ENCODE data around the gene COL8A2.
A peak's percentile ranks its signal among the peaks of the same experiment; 100 is the strongest.

Gene COL8A2

DNA sequence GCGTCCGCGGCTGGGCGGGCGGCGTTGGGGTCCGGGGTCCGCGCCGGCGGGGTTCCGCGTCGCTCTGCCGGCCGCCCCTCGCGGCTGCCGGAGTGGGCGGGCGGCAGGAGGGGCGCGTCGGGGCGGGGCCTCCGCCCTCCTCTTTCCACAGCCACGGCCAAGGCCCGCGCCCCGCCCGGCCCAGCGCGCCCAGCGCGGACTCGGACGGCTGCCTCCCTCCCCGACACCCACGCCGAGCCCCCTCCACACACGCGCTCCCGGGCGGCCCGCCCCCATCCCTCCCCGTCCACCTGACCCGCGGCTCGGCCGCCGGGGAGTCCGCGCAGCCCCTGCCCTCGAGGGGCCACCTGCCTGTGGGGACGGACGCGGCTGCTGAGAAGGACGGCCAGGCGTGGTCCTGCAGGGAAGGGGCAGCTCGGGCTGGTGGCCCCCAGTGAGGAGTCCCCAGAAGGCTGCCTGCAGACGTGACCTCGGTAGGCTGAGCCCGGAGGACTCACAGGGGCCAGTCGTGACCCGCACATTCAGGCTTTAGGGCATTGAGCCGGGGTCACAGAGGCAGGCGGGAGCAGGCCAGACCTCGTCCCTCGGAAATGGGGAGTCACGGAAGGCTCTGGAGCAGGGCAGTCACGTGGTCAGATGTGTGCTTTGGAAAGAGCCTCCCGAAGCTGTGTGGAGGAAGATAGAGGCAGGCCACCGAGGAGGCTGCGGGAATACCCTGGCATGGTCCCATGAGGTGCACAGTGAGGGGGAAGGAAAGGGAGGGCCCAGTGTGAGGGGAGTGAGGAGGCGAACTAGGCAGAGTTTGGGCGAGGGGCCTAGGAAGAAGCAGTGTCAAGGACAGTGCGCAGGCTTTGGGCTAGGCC, at the start of gene COL8A2:
Gene COL8A2 (minus strand): TSS at position 94 of the 863 bp plus-strand sequence. CDS start 24,980 bp downstream, outside the sequence.
- in situ Hi-C loops (cut with HindIII; ENCODE audit: low pct_ligation_motif_present, low pct_unique_long_range_greater_than_20kb, low sequenced_read_pairs), result loop anchor here (25.0 kb wide), 1 partner anchor 162 kb away; no protein-coding TSS in a partner anchor
- no peak for DNase-seq

GRCh38 chr1:36174713-36175112, 49.7 kb upstream of the COL8A2 start:
- no peak for DNase-seq
- in situ Hi-C loops (cut with HindIII; ENCODE audit: low pct_ligation_motif_present, low pct_unique_long_range_greater_than_20kb, low sequenced_read_pairs), result no loop called here

DNA sequence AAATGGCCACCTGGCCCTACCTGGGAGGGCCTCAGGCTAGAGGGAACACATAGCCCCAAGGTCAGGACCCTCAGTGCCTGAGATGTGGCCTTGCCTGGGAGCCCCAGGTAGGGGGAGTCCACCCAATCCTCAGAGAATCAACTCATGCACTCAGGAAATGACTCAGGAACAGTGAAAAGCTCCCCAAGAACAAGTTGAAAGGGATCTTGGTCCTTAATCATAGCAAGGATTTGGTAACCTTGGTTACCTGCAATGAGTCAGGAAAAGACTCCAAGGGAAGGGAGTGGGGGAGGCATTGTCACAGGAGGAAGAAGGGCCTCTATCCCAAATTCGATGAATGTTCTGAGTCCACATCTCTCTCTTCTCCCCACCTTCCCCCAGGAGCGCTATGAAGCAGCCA, 48.0 kb upstream of the COL8A2 start:
- DNase-seq, result peak; percentile 50
- in situ Hi-C loops (cut with HindIII; ENCODE audit: low pct_ligation_motif_present, low pct_unique_long_range_greater_than_20kb, low sequenced_read_pairs), result no loop called here

GRCh38 chr1:36172017-36172747, 47.2 kb upstream of the COL8A2 start:
- DNase-seq, result no peak
- in situ Hi-C loops (cut with HindIII; ENCODE audit: low pct_ligation_motif_present, low pct_unique_long_range_greater_than_20kb, low sequenced_read_pairs), result no loop called here

- no peak for DNase-seq
- in situ Hi-C loops (cut with HindIII; ENCODE audit: low pct_ligation_motif_present, low pct_unique_long_range_greater_than_20kb, low sequenced_read_pairs), result no loop called here
These were observed 45.8 kb upstream of the COL8A2 start for GRCh38 chr1:36170643-36171412.

DNA sequence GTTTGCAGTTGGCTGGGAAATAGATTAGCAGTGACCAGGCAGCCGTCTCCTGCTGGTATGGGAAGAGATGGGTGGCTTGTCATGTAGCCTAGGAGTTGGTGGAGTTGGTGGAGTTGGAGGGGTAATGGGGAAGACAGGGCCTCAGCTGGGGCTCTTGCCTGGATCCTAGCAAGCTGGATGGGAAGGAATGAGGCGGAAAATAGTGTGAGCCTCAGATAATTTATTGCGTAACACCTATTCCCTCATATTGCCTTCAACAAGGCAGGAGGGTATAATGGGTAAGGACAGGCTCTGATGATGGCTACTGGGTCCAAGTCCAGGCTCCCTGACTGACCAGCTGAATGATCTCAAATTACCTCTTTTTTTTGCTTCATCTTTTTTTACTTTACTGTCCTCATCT, 43.5 kb upstream of the COL8A2 start:
- DNase-seq, result no peak
- in situ Hi-C loops (cut with HindIII; ENCODE audit: low pct_ligation_motif_present, low pct_unique_long_range_greater_than_20kb, low sequenced_read_pairs), result no loop called here

DNA sequence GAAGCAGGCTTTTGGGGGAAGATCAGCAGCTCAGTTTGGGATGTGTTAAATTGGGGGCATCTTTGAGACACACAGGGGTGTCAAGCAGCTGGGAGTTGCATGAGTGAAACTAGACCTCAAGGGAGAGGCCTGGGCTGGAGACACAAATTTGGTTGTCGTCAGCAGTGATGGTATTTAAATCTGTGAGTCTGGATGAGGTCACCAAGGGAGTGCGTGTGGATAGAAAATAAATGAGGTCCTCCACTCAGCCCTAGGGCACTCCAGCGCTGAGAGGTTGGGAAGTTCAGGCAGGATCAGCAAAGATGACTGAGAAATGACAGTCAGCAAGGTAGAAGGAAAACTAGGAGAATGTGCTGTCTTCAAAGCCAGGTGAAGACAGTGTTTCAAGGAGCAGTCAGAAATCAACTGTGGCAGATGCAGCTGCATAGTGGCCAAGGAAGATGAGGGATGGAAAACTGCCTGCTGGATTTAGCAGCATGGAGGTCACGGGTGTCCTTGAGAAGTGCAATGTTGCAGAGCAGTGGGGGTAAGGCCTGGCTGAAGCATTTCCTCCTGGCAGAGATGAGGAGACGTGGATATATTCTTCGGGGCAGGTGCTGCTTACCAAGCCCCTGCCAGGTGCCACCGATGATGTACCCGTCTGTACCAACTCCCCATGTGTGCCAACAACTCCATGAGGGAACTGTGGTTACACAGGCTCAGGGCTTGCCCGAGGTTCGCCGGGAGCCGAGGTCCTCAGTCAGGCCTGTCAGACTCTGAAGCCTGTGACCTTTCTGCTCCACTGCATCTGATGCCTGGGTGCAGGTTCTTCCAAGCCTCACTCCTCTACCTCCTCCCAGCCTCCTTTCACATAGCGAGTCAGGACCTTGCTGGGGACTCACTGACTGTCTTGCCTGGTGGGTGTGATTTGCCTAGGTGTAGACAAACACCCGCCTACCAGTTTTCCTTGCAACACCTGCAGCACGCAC, 42.2 kb upstream of the COL8A2 start:
- DNase-seq, result no peak
- in situ Hi-C loops (cut with HindIII; ENCODE audit: low pct_ligation_motif_present, low pct_unique_long_range_greater_than_20kb, low sequenced_read_pairs), result no loop called here

DNA sequence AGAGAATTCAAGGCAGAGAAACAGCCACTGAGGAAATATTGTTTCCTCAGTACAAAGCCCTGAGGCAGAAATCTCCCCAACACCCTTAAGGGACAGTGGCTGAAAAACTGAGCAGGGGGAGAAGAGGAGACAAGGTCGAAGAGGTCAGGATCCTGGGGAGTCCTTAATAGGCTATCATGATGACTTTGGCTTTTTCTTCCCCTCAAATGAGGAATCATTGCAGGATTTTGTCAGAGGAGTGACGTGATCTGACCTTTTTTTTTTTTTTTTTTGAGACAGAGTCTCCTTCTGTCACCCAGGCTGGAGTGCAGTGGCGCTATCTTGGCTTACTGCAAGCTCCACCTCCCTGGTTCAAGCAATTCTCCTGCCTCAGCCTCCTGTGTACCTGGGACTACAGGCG, 41.1 kb upstream of the COL8A2 start:
- DNase-seq, result no peak

DNA sequence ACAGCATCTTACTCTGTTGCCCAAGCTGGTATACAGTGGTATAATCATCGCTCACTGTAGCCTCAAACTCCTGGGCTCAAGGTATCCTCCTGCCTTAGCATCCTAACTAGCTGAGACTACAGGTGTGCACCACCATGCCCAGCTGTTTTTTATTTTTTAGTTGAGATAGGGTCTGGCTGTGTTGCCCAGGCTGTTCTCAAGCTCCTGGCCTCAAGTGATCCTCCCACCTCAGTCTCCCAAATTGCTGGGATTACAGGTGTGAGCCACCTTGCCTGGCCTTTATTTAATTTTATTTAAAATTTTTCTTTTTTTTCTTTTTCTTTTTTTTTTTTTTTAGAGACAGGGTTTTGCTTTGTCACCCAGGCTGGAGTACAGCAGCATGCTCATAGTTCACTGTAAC, 40.1 kb upstream of the COL8A2 start:
- in situ Hi-C loops (cut with HindIII; ENCODE audit: low pct_ligation_motif_present, low pct_unique_long_range_greater_than_20kb, low sequenced_read_pairs), result no loop called here
- no peak for DNase-seq

More for the DNA sequence above, 41.1 kb upstream of the COL8A2 start:
- in situ Hi-C loops (cut with HindIII; ENCODE audit: low pct_ligation_motif_present, low pct_unique_long_range_greater_than_20kb, low sequenced_read_pairs), result no loop called here

- DNase-seq, result no peak
- in situ Hi-C loops (cut with HindIII; ENCODE audit: low pct_ligation_motif_present, low pct_unique_long_range_greater_than_20kb, low sequenced_read_pairs), result no loop called here
These were observed 39.3 kb upstream of the COL8A2 start for GRCh38 chr1:36164361-36164760.

DNA sequence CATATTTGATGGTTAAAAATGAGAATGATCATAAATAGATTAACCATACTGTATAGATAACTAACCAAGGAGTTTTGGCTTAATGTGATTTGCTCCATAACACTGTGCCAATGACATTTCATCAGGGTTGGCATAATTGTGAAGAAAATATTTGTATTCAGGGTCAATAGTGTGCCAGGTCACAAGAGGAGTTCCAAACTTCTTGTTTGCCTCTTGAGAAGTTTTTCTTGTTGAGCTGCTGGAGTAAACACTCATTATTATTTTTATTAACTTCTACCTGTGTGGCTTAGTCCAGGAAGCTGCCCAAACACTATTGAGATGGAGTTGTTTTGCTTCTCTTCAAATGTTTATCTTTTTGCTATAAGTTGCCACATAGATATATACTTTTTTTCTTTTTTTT, 38.4 kb upstream of the COL8A2 start:
- in situ Hi-C loops (cut with HindIII; ENCODE audit: low pct_ligation_motif_present, low pct_unique_long_range_greater_than_20kb, low sequenced_read_pairs), result no loop called here
- no peak for DNase-seq

DNA sequence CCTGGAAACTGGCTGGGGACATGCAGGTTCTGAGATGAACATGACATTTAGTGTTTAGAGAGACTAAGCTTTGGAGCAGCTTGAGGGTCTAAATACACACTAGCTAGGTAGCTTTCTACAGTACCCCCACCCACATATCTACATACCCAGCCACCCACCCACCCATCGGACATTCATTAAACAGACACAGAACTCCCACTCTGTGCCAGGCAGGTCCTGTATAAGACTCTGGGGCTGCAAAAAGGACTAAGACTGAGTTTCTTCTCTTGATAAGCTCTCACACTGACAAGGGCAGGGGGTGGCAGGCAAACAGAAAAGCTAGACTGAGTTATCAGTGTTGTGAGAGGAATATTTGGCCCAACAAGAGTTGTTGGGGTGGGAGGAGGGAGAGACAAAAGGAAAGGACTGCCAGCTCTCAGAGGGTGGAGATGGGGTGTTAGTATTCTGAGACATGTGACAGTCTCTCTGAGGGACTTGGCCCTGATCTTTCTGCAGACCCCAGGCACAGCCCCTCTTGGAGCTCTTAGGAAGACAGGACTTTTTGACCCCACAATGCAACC, 37.7 kb upstream of the COL8A2 start:
- in situ Hi-C loops (cut with HindIII; ENCODE audit: low pct_ligation_motif_present, low pct_unique_long_range_greater_than_20kb, low sequenced_read_pairs), result no loop called here
- no peak for DNase-seq

DNA sequence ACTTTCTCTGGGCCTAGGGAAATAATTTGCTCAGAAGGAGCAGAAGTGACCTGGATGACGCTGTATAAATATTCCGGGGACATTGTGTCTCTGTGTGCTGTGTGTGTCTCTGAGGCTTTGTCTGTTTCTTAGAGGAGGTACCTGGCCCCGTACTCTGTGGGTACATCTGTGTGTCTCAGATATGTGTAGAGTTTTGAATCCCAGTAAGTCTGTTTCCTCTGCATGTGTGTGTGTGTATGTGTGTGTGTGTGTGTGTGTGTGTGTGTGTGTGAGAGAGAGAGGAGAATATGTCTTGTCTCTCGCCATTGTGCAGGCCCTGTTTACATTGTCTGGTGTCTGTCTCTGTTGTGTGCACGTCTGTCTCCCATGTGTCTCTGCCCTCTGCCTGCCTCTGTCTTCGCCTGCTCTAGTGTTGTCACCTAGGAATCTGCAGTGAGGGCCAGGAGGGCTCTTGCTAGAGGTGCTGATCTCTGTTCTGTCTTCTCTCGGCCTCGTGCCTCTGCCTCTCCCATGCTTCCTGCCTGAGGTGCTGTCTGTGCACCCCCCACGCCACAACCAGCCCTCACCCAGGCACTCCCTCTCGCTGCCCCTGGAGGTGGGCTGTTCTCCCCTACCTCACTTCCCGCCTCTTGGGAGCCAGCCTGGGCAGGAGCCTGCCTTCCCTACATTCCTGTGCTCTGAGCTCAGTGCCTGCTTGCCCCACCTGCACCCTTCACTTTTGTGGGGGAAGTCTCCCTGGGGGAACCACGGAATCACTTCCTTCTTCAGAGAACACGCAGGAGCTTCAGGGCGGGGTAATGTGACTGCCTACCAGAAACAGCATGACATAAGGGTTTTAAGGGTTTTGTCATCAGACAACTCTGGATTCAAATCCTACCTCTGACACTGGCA, 36.9 kb upstream of the COL8A2 start:
- DNase-seq, result peak; percentile 48
- in situ Hi-C loops (cut with HindIII; ENCODE audit: low pct_ligation_motif_present, low pct_unique_long_range_greater_than_20kb, low sequenced_read_pairs), result no loop called here

GRCh38 chr1:36160949-36161485, 36.0 kb upstream of the COL8A2 start:
- DNase-seq, result peak; percentile 70

DNA sequence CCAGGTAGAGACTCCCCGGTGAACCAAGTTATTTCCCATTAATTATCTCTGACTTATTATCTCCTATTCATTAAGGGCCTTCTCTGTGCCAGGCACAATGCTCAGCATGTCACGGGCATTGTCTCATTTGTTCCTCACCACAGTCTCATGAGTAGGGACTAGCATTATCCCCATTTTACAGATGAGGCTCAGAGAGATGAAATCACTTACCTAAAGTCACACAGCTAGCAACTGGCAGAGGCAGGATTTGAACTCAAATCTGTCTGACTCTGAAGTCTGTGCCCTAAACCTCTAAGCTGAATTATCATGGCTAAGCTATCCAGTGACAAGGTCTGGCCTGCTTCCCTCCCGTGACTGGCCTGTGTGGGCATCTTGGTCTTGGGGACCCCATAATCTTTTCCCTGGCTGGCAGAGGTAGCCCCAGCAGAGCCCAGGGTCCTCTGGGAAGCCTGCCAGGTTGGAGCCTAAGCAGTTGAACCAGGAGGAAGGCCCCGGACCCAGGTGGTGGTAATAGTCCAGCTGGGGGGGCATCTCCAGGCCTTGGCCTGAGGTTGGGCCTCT, 35.4 kb upstream of the COL8A2 start:
- in situ Hi-C loops (cut with HindIII; ENCODE audit: low pct_ligation_motif_present, low pct_unique_long_range_greater_than_20kb, low sequenced_read_pairs), result no loop called here
- no peak for DNase-seq

More at GRCh38 chr1:36160949-36161485, 36.0 kb upstream of the COL8A2 start:
- in situ Hi-C loops (cut with HindIII; ENCODE audit: low pct_ligation_motif_present, low pct_unique_long_range_greater_than_20kb, low sequenced_read_pairs), result no loop called here

Data from ACHN (cell line).